Panc1 (cell line): ENCODE data around the gene BTNL8. TPM values are rescaled to one million over a fixed set of nuclear protein-coding genes. Genes with fewer than 3 reads are reported as not detected.

Source experiments
- ATAC-seq: fragments of 200-7000 bp; cut with Tn5 transposase; 2 replicates; pipeline ENCODE4 v1.9.1; 2020; ENCODE audit warnings: mild to moderate bottlenecking, moderate library complexity
- BruUV-seq: library from RNA; stranded (reverse); fragments of 400-500 nt; replicated peaks from 2 replicates; lab custom pipeline; 2021; lab: Mats Ljungman, UMichigan
- CTCF ChIA-PET: fragments of 300-600 bp; sonication (Branson Sonifier 250); formaldehyde crosslinking; loops from one replicate; lab custom pipeline; 2022; ENCODE audit warnings: antibody characterized with exemption; lab: Charles Lee
- POLR2A ChIA-PET: fragments of 300-600 bp; sonication (Branson Sonifier 250); formaldehyde crosslinking; loops from one replicate; lab custom pipeline; 2022; ENCODE audit warnings: antibody characterized with exemption; lab: Charles Lee
- DNase-seq: peaks from one replicate; pipeline ENCODE4 v3.0.0-alpha.2; 2010; ENCODE audit warnings: low read depth, low spot score
- H3K27ac ChIP-seq: 2 replicates; pipeline ENCODE4 v1.5.1; 2011; ENCODE audit warnings: mild to moderate bottlenecking, low read length, inconsistent platforms
- H3K27me3 ChIP-seq: fragments of 200-500 bp; sonication (Bioruptor generic); 2 replicates; pipeline ENCODE4 v1.6.0; 2014; ENCODE audit warnings: low read length, inconsistent platforms; ENCODE audit not compliant: control insufficient read depth, insufficient read depth
- H3K36me3 ChIP-seq: fragments of 200-500 bp; sonication (Bioruptor generic); 2 replicates; pipeline ENCODE4 v1.5.1; 2014; ENCODE audit warnings: inconsistent platforms, mild to moderate bottlenecking, low read length, moderate library complexity; ENCODE audit not compliant: control insufficient read depth, insufficient read depth
- H3K4me1 ChIP-seq: 2 replicates; pipeline ENCODE4 v1.5.1; 2011; ENCODE audit warnings: inconsistent platforms, mild to moderate bottlenecking, low read length, moderate library complexity; ENCODE audit not compliant: control insufficient read depth, insufficient read depth
- H3K4me3 ChIP-seq, 2 experiments: 2 replicates each; pipeline ENCODE4 v1.5.1; 2011 to 2012; ENCODE audit warnings: low read depth in 2 of 2, low read length in 2 of 2, mild to moderate bottlenecking in 2 of 2, inconsistent platforms in 1 of 2, moderate library complexity in 1 of 2
- H3K9me3 ChIP-seq: fragments of 200-500 bp; sonication (Bioruptor generic); 2 replicates; pipeline ENCODE4 v1.5.1; 2014; ENCODE audit warnings: low read depth, mild to moderate bottlenecking, inconsistent platforms, low read length, moderate library complexity; ENCODE audit not compliant: control insufficient read depth, insufficient read depth
- CTCF ChIP-seq: fragments of 450-650 bp; IDR thresholded peaks from 2 replicates; pipeline ENCODE4 v1.5.1; 2017; ENCODE audit warnings: mild to moderate bottlenecking
- POLR2AphosphoS5 ChIP-seq: IDR thresholded peaks from 2 replicates; pipeline ENCODE4 v1.6.1; 2012; ENCODE audit warnings: mild to moderate bottlenecking, low read depth, low read length, moderate library complexity
- REST ChIP-seq, 2 experiments: IDR thresholded peaks; 2 replicates each; pipeline ENCODE4 v1.6.1; 2011 to 2012; ENCODE audit warnings: low read depth in 2 of 2, control low read depth in 1 of 2, low read length in 1 of 2, mild to moderate bottlenecking in 1 of 2, moderate library complexity in 1 of 2; ENCODE audit not compliant: insufficient read depth in 1 of 2
- SIN3A ChIP-seq: IDR thresholded peaks from 2 replicates; pipeline ENCODE4 v1.6.1; 2012; ENCODE audit warnings: low read depth, mild to moderate bottlenecking, low read length, moderate library complexity, borderline replicate concordance; ENCODE audit not compliant: insufficient read depth
- TCF7L2 ChIP-seq: IDR thresholded peaks from 2 replicates; pipeline ENCODE4 v1.6.1; 2011; ENCODE audit warnings: mild to moderate bottlenecking, low read depth, low read length, inconsistent platforms
- in situ Hi-C: cut with HindIII; loops from 2 replicates; pipeline ENCODE4 v1.10.0; 2016; ENCODE audit warnings: low sequenced_read_pairs, low pct_unique_long_range_greater_than_20kb
- intact Hi-C: fragments of 100-400 bp; cut with micrococcal nuclease; formaldehyde crosslinking; loops from one replicate; pipeline ENCODE4 v1.10.0; 2022; ENCODE audit not compliant: unreplicated experiment
- total RNA-seq: library from RNA; stranded (reverse); gene quantifications from one replicate; pipeline ENCODE4 v1.2.1, GENCODE V29; 2021; ENCODE audit not compliant: unreplicated experiment

BTNL8 gene
- total RNA-seq, 1 experiment from 2014 or later, result not detected

DNA sequence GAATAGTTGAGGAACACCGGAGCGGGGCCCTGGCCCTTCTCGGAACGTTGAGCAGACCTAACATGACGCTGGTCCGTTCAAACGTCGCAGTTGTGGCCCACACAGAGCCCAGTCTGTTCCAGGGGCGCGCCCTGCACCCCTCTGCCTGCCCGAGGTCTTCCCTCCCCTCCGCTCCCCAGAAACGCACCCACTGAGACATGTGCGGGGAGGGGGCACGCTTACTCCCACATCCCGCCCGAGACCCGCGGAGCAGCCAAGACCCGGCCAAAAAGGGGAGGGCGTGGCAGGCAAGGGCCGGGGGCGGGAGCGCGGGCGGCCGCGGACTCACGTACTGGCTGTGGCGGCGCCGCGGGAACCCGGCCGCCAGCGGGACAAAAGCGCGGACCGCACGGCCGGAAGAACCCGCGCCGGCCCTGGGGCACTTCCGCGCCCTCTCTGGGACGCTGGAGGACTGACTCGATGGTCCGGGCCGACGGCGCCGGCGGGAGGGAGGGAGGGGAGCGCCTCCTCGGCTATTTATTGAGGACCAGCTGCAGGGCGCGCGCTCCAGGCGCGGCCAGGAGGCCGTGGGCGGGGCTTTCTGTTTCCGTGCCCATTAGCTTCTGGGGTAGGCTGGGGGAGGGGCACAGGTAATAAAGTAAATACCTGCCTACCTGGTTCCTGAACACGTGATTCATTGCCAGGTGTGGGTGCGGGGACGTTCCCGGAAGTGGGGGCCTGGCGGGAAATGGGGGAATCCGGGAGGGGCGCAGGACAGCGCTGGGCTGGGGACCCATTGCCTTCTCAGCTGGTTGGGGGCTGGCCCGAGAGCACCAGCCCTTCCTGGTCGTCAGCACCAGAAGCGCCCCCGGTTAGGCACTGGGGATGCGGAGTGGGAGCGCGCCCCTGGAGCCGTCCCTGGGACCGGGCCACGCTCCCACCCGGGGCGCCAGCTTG lies 37.8 kb upstream of the BTNL8 start, which contains the start of gene ZFP62:
Gene ZFP62, minus strand, starts transcription at position 390 of the 936 bp plus-strand sequence. Its CDS starts 57 bp downstream, at position 333.
- POLR2A ChIA-PET, result no interaction called here
- Histone ChIP-seq H3K27ac (peak within 1 kb of the TSS; percentile 93), H3K9me3 (peaks cover 2% of the 10 kb centered on the region; the same call in 1 of the 2 replicates), H3K4me1 (peaks cover 7% of the 10 kb centered on the region; the same call in 1 of the 2 replicates), H3K4me3 (peak within 1 kb of the TSS; percentile 74 to 80), H3K36me3 (no peaks in the 10 kb centered on the region; the same call in 1 of the 2 replicates), H3K27me3 (no peaks in the 10 kb centered on the region)
- intact Hi-C loops (no loop called here), in situ Hi-C loops (no loop called here)
- ATAC-seq (peak; percentile 98), DNase-seq (peak; percentile 48)
- TF ChIP-seq TCF7L2 (no peak), SIN3A (peak; percentile 73; the same call in 1 of the 2 replicates), POLR2AphosphoS5 (peak; percentile 74), CTCF (peak; percentile 10)
- CTCF ChIA-PET, result no interaction called here
- BruUV-seq, result no TSS peak

DNA sequence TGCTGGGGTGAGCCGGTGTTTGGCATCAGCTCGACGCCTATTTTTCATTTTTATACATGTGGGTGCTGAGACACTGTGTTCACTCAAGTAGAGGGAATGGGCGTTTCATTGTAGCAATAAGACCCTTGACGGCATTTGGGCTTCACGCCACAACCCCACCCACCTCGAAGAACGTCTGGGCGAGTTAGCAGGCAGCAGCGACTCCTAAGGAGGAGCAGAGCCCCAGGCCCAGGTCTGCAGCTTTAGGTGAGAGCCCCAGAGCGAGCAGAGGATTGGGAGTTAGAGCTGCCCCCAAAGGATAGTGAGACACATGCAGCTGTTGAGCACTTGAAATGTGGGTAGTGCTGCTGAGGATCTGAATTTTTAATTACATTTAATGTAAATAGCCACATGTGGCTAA lies 36.3 kb upstream of the BTNL8 start:
- BruUV-seq, result no TSS peak
- no peak overlapping the region for H3K4me3 ChIP-seq
- H3K27me3 ChIP-seq, result no peaks in the 10 kb centered on the region
- H3K4me1 ChIP-seq, result peaks cover 7% of the 10 kb centered on the region; the same call in 1 of the 2 replicates
- DNase-seq (no peak), ATAC-seq (no peak)
- H3K27ac ChIP-seq, result no peak overlapping the region
- intact Hi-C loops (no loop called here), in situ Hi-C loops (no loop called here)
- TF ChIP-seq TCF7L2 (no peak), POLR2AphosphoS5 (no peak), SIN3A (no peak), REST (IDR thresholded peaks at IDR 0.05; ENCODE audit: insufficient read depth in 1 of 2, low read depth in 2 of 2, low read length in 1 of 2) (no peak), CTCF (no peak)
- no peaks in the 10 kb centered on the region; the same call in 1 of the 2 replicates for H3K36me3 ChIP-seq
- ChIA-PET CTCF (no interaction called here), POLR2A (interaction anchor here (0.5 kb wide), 1 partner anchor 300 kb away, joined by 3 read pairs; no protein-coding TSS in a partner anchor)
- no peaks in the 10 kb centered on the region; the same call in 1 of the 2 replicates for H3K9me3 ChIP-seq
